OCI-LY3 (cell line): ENCODE results near the gene BTBD6.

ENCODE experiments used
- H2AFZ ChIP-seq: fragments of 200-600, 300-600 bp; shearing (Covaris generic); 2 replicates; pipeline ENCODE4 v1.6.0; 2014; ENCODE audit warnings: antibody characterized with exemption, low read depth, low read length
- H3K27ac ChIP-seq: fragments of 200-600, 300-600 bp; sonication (generic); 2 replicates; pipeline ENCODE4 v1.5.1; 2014; ENCODE audit warnings: mild to moderate bottlenecking, low read length, moderate library complexity, mixed read lengths
- H3K27me3 ChIP-seq: fragments of 200-600, 300-600 bp; sonication (generic); 2 replicates; pipeline ENCODE4 v1.6.1; 2014; ENCODE audit warnings: low read depth, low read length, mixed read lengths
- H3K36me3 ChIP-seq: fragments of 200-600, 300-600 bp; sonication (generic); replicated peaks from 2 replicates; pipeline ENCODE3; 2014; ENCODE audit warnings: low read depth, low read length, mixed read lengths
- H3K4me1 ChIP-seq: fragments of 300-600, 200-600 bp; sonication (generic); 2 replicates; pipeline ENCODE4 v1.6.1; 2014; ENCODE audit warnings: low read length, mixed read lengths
- H3K4me2 ChIP-seq: fragments of 200-600, 300-600 bp; sonication (generic); 2 replicates; pipeline ENCODE4 v1.6.1; 2014; ENCODE audit warnings: low read length, mixed read lengths
- H3K4me3 ChIP-seq: fragments of 300-600, 200-600 bp; sonication (generic); 2 replicates; pipeline ENCODE4 v1.5.1; 2014; ENCODE audit warnings: antibody characterized with exemption, mild to moderate bottlenecking, low read length, moderate library complexity
- H3K79me2 ChIP-seq: fragments of 300-600, 200-600 bp; shearing (Covaris generic); 2 replicates; pipeline ENCODE4 v1.6.1; 2014; ENCODE audit warnings: mild to moderate bottlenecking, low read length, mixed read lengths
- H3K9ac ChIP-seq: fragments of 300-600, 200-600 bp; shearing (Covaris generic); 2 replicates; pipeline ENCODE4 v1.6.0; 2014; ENCODE audit warnings: mild to moderate bottlenecking, low read length, moderate library complexity
- H3K9me3 ChIP-seq: fragments of 200-600, 300-600 bp; shearing (Covaris generic); 2 replicates; pipeline ENCODE4 v1.6.1; 2014; ENCODE audit warnings: low read length, mixed read lengths; ENCODE audit not compliant: insufficient read depth
- H4K20me1 ChIP-seq: fragments of 200-600, 300-600 bp; sonication (generic); 2 replicates; pipeline ENCODE4 v1.6.1; 2016; ENCODE audit warnings: low read length, mixed read lengths; ENCODE audit not compliant: insufficient read depth
- CTCF ChIP-seq: fragments of 200-600, 300-600 bp; sonication (generic); IDR thresholded peaks from 2 replicates; pipeline ENCODE4 v1.5.1; 2014; ENCODE audit warnings: antibody characterized with exemption, low read length, low read depth
- EZH2phosphoT487 ChIP-seq: fragments of 200-600 bp; shearing (Covaris generic); IDR thresholded peaks from 2 replicates; pipeline ENCODE4 v1.6.1; 2018; ENCODE audit warnings: antibody characterized with exemption, mixed run types, low read depth

BTBD6 gene

GRCh38 chr14:105215602-105216001 lies 32.7 kb upstream of the BTBD6 start:
- no peak overlapping the region for H3K4me2 ChIP-seq
- H3K36me3 ChIP-seq, result no peaks in the 10 kb centered on the region
- no peak overlapping the region for H3K9ac ChIP-seq
- no peaks in the 10 kb centered on the region for H3K27me3 ChIP-seq
- 0 out of 2 replicates have a peak, but pooled peaks cover 6% of the 10 kb centered on the region for H4K20me1 ChIP-seq
- H3K27ac ChIP-seq, result no peak overlapping the region
- H3K4me1 ChIP-seq, result no peaks in the 10 kb centered on the region
- TF ChIP-seq EZH2phosphoT487 (no peak), CTCF (no peak)
- H3K79me2 ChIP-seq, result no peaks in the 10 kb centered on the region
- H2AFZ ChIP-seq, result no peak overlapping the region
- H3K4me3 ChIP-seq, result no peak overlapping the region
- H3K9me3 ChIP-seq, result no peaks in the 10 kb centered on the region

GRCh38 chr14:105216490-105217247 lies 31.7 kb upstream of the BTBD6 start:
- no peaks in the 10 kb centered on the region for H3K27me3 ChIP-seq
- no peaks in the 10 kb centered on the region for H3K36me3 ChIP-seq
- H3K9ac ChIP-seq, result no peak overlapping the region

GRCh38 chr14:105217774-105218173 lies 30.6 kb upstream of the BTBD6 start:
- H3K9ac ChIP-seq, result no peak overlapping the region
- H3K27me3 ChIP-seq, result no peaks in the 10 kb centered on the region
- H4K20me1 ChIP-seq, result 0 out of 2 replicates have a peak, but pooled peaks cover 6% of the 10 kb centered on the region
- no peak overlapping the region for H3K27ac ChIP-seq
- H3K36me3 ChIP-seq, result no peaks in the 10 kb centered on the region
- H2AFZ ChIP-seq, result no peak overlapping the region
- no peak for TF ChIP-seq CTCF
- no peak for TF ChIP-seq EZH2phosphoT487
- H3K4me3 ChIP-seq, result no peak overlapping the region
- H3K9me3 ChIP-seq, result no peaks in the 10 kb centered on the region
- no peaks in the 10 kb centered on the region for H3K4me1 ChIP-seq
- no peak overlapping the region for H3K4me2 ChIP-seq
- H3K79me2 ChIP-seq, result no peaks in the 10 kb centered on the region

More at GRCh38 chr14:105216490-105217247, 31.7 kb upstream of the BTBD6 start:
- Histone ChIP-seq H3K4me2 (no peak overlapping the region), H3K4me1 (no peaks in the 10 kb centered on the region), H4K20me1 (0 out of 2 replicates have a peak, but pooled peaks cover 6% of the 10 kb centered on the region), H2AFZ (no peak overlapping the region), H3K4me3 (no peak overlapping the region), H3K9me3 (no peaks in the 10 kb centered on the region), H3K27ac (no peak overlapping the region), H3K79me2 (no peaks in the 10 kb centered on the region)
- no peak for TF ChIP-seq EZH2phosphoT487
- no peak for TF ChIP-seq CTCF

- no peak for TF ChIP-seq CTCF
- no peak for TF ChIP-seq EZH2phosphoT487
- Histone ChIP-seq H3K4me3 (no peak overlapping the region), H3K36me3 (peaks cover 7% of the 10 kb centered on the region), H3K4me1 (no peaks in the 10 kb centered on the region), H3K9ac (no peak overlapping the region), H2AFZ (no peak overlapping the region), H3K4me2 (no peak overlapping the region), H4K20me1 (0 out of 2 replicates have a peak, but pooled peaks cover 6% of the 10 kb centered on the region), H3K79me2 (no peaks in the 10 kb centered on the region), H3K27ac (no peak overlapping the region), H3K9me3 (no peaks in the 10 kb centered on the region), H3K27me3 (no peaks in the 10 kb centered on the region)
Observed at GRCh38 chr14:105218611-105219010, 29.7 kb upstream of the BTBD6 start.
